DND-41 (cell line): ENCODE data around the gene TOGARAM1.

Experiments
- ATAC-seq: fragments of 200-7000 bp; cut with Tn5 transposase; 3 replicates; pipeline ENCODE4 v1.9.1; 2021; ENCODE audit warnings: low read depth; ENCODE audit not compliant: insufficient read depth
- DNase-seq: peaks from one replicate; pipeline ENCODE4 v3.0.0-alpha.2; 2020
- H2AFZ ChIP-seq: 2 replicates; pipeline ENCODE4 v1.6.0; 2012; ENCODE audit warnings: low read depth, low read length
- H3K27ac ChIP-seq: 2 replicates; pipeline ENCODE4 v1.5.1; 2012; ENCODE audit warnings: low read length, inconsistent platforms
- H3K27me3 ChIP-seq: fragments of 200-600 bp; sonication (generic); 2 replicates; pipeline ENCODE4 v1.6.0; 2012; ENCODE audit warnings: low read length, mild to moderate bottlenecking, inconsistent platforms; ENCODE audit not compliant: insufficient read depth, poor library complexity
- H3K36me3 ChIP-seq: 2 replicates; pipeline ENCODE4 v1.5.1; 2012; ENCODE audit warnings: low read length, inconsistent platforms; ENCODE audit not compliant: insufficient read depth
- H3K4me1 ChIP-seq: 2 replicates; pipeline ENCODE4 v1.5.1; 2012; ENCODE audit warnings: mild to moderate bottlenecking, low read length; ENCODE audit not compliant: insufficient read depth
- H3K4me2 ChIP-seq: 2 replicates; pipeline ENCODE4 v1.6.0; 2012; ENCODE audit warnings: mild to moderate bottlenecking, moderate library complexity, low read length, inconsistent platforms; ENCODE audit not compliant: insufficient read depth
- H3K4me3 ChIP-seq, 2 experiments: fragments of 200-600 bp in 1 of 2; shearing (Covaris generic) in 1 of 2; 2 replicates each; pipeline ENCODE4 v1.5.1; 2012 to 2016; ENCODE audit warnings: inconsistent platforms in 2 of 2, low read length in 2 of 2, mild to moderate bottlenecking in 2 of 2, low read depth in 1 of 2, moderate library complexity in 1 of 2
- H3K79me2 ChIP-seq: 2 replicates; pipeline ENCODE4 v1.6.0; 2012; ENCODE audit warnings: low read length, inconsistent platforms; ENCODE audit not compliant: insufficient read depth
- H3K9ac ChIP-seq: 2 replicates; pipeline ENCODE4 v1.6.0; 2012; ENCODE audit warnings: low read depth, mild to moderate bottlenecking, inconsistent platforms, low read length, moderate library complexity
- H3K9me3 ChIP-seq: 2 replicates; pipeline ENCODE4 v1.5.1; 2012; ENCODE audit warnings: low read length, moderate library complexity, mild to moderate bottlenecking, inconsistent platforms; ENCODE audit not compliant: insufficient read depth, severe bottlenecking
- H4K20me1 ChIP-seq: 2 replicates; pipeline ENCODE4 v1.6.0; 2012; ENCODE audit warnings: low read length; ENCODE audit not compliant: insufficient read depth
- EZH2 ChIP-seq: IDR thresholded peaks from 3 replicates; pipeline ENCODE4 v1.6.1; 2012; ENCODE audit warnings: borderline replicate concordance, low read depth, mild to moderate bottlenecking, moderate library complexity, low read length, inconsistent platforms; ENCODE audit not compliant: severe bottlenecking
- TF ChIP-seq, protein P1 (sequence below): IDR thresholded peaks from 2 replicates; pipeline ENCODE4 v1.5.1; 2012; ENCODE audit warnings: borderline replicate concordance, low read length, moderate library complexity, mild to moderate bottlenecking; ENCODE audit not compliant: poor library complexity, severe bottlenecking; ENCODE audit errors: extremely low read depth

Gene TOGARAM1

DNA sequence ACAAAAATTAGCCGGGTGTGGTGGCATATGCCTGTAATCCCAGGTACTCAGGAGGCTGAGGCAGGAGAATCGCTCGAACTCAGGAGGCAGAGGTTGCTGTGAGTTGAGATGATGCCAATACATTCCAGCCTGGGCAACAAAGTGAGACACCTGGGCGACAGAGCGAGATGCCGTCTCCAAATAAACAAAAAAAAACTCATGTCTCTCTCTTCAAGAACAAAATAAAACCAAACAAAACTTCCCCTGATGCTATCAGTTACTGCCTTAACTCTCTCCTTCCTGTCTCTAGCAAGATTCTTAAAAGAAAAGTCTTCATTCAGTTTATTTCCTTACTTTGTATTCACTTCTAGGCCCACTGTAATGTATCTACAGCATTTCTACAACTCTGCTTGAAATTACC lies 21.0 kb upstream of the TOGARAM1 start:
- Histone ChIP-seq H3K4me2 (no peak overlapping the region), H3K27me3 (no peaks in the 10 kb centered on the region), H3K36me3 (peaks cover 72% of the 10 kb centered on the region), H2AFZ (no peak overlapping the region), H3K9ac (no peak overlapping the region), H3K4me1 (no peaks in the 10 kb centered on the region), H3K9me3 (no peaks in the 10 kb centered on the region), H4K20me1 (no peaks in the 10 kb centered on the region), H3K27ac (no peak overlapping the region), H3K4me3 (no peak overlapping the region), H3K79me2 (peaks cover 14% of the 10 kb centered on the region)
- no peak for ATAC-seq
- TF ChIP-seq EZH2 = no peak
- TF ChIP-seq, protein P1, sequence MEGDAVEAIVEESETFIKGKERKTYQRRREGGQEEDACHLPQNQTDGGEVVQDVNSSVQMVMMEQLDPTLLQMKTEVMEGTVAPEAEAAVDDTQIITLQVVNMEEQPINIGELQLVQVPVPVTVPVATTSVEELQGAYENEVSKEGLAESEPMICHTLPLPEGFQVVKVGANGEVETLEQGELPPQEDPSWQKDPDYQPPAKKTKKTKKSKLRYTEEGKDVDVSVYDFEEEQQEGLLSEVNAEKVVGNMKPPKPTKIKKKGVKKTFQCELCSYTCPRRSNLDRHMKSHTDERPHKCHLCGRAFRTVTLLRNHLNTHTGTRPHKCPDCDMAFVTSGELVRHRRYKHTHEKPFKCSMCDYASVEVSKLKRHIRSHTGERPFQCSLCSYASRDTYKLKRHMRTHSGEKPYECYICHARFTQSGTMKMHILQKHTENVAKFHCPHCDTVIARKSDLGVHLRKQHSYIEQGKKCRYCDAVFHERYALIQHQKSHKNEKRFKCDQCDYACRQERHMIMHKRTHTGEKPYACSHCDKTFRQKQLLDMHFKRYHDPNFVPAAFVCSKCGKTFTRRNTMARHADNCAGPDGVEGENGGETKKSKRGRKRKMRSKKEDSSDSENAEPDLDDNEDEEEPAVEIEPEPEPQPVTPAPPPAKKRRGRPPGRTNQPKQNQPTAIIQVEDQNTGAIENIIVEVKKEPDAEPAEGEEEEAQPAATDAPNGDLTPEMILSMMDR = no peak
- DNase-seq = no peak

DNA sequence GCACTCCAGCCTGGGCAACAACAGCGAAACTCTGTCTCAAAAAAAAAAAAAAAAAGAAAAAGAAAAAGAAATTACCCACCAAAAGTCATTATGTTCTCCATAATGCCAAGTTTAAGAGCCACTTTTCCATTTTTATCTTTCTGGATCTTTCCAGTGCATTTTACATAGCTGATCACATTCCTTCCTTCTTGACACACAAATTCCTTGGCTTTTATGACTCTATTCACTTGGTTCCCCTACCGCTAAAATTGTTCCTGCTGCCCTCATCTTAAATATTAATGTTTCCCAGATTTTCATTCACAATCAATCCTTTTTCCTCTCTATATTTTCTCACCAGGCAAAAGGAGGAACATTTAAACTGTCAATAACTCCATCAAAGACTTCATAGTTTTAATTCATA lies 20.4 kb upstream of the TOGARAM1 start:
- Histone ChIP-seq H3K9ac (no peak overlapping the region), H3K4me2 (no peak overlapping the region), H2AFZ (no peak overlapping the region), H3K4me3 (no peak overlapping the region), H3K36me3 (peaks cover 69% of the 10 kb centered on the region), H4K20me1 (no peaks in the 10 kb centered on the region), H3K9me3 (no peaks in the 10 kb centered on the region), H3K27me3 (no peaks in the 10 kb centered on the region), H3K27ac (no peak overlapping the region), H3K4me1 (no peaks in the 10 kb centered on the region), H3K79me2 (peaks cover 14% of the 10 kb centered on the region)
- ATAC-seq (no peak), DNase-seq (no peak)
- TF ChIP-seq, protein P1 = no peak
- TF ChIP-seq EZH2 = no peak

DNA sequence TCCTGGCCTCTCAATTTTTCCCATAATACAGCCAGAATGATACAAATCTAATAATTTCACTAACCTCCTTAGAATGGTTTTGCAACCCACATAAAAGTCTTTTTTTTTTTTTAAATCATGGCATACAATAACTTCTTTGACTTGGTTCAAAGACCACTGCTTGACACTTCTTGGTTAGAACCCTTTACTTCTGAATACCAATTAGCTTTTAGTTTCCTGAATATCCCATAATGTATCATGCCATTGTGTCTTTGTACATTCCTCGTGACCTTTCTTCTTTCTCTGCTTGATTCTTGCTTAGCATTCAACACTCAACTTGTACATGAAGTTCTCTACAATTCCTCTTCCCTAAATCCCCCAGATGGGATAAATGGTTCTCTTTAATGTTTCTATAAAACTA lies 19.6 kb upstream of the TOGARAM1 start:
- DNase-seq = no peak
- Histone ChIP-seq H3K27ac (no peak overlapping the region), H3K79me2 (peaks cover 22% of the 10 kb centered on the region), H3K9me3 (no peaks in the 10 kb centered on the region), H3K4me3 (no peak overlapping the region), H3K4me2 (no peak overlapping the region), H3K27me3 (no peaks in the 10 kb centered on the region), H2AFZ (no peak overlapping the region), H3K36me3 (peaks cover 64% of the 10 kb centered on the region), H3K4me1 (no peaks in the 10 kb centered on the region), H4K20me1 (no peaks in the 10 kb centered on the region), H3K9ac (no peak overlapping the region)
- no peak for ATAC-seq
- TF ChIP-seq, protein P1 = no peak
- no peak for TF ChIP-seq EZH2

DNA sequence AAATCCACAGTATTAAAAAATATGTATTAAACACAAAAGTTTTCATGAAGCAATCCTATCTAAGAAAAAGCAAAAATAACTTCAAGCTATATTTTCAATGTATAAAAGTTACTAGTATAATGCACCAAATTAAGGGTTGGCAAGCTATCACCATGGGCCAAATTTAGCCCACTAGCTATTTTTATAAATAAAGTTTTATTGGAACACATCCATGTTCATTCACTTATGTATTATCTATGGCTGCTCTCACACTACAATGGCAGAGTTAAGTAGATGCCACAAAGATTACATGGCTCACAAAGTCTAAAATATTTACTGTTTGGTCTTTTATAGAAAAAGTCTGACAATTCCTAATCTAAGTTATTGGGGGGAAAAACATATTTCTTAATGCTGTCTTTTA lies 17.9 kb upstream of the TOGARAM1 start:
- ATAC-seq = no peak
- no peak overlapping the region for H3K27ac ChIP-seq
- H3K4me3 ChIP-seq = no peak overlapping the region
- peaks cover 28% of the 10 kb centered on the region for H3K79me2 ChIP-seq
- H3K4me1 ChIP-seq = no peaks in the 10 kb centered on the region
- no peak overlapping the region for H2AFZ ChIP-seq
- H3K4me2 ChIP-seq = no peak overlapping the region
- TF ChIP-seq, protein P1 = no peak
- TF ChIP-seq EZH2 = no peak
- no peaks in the 10 kb centered on the region for H3K27me3 ChIP-seq
- H4K20me1 ChIP-seq = no peaks in the 10 kb centered on the region
- H3K9ac ChIP-seq = no peak overlapping the region
- DNase-seq = no peak
- no peaks in the 10 kb centered on the region for H3K9me3 ChIP-seq
- H3K36me3 ChIP-seq = peaks cover 52% of the 10 kb centered on the region
